Type B pancreatic cell (in vitro differentiated cells): ENCODE results near the gene IFT88. TPM values are rescaled to one million over a fixed set of nuclear protein-coding genes. Genes with fewer than 3 reads are reported as not detected.

Source experiments
- DNase-seq: peaks from one replicate; pipeline ENCODE4 v3.0.0; 2021; ENCODE audit warnings: mixed read lengths; ENCODE audit not compliant: unreplicated experiment; ENCODE audit errors: extremely low spot score
- H3K27ac Mint-ChIP-seq: 2 replicates; pipeline ENCODE4 v1.8.0; 2021; ENCODE audit warnings: mild to moderate bottlenecking, mixed read lengths
- H3K27me3 Mint-ChIP-seq: 2 replicates; pipeline ENCODE4 v1.8.0; 2021; ENCODE audit warnings: mixed read lengths
- H3K36me3 Mint-ChIP-seq: 2 replicates; pipeline ENCODE4 v1.8.0; 2021; ENCODE audit warnings: mixed read lengths
- H3K4me1 Mint-ChIP-seq: one replicate; pipeline ENCODE4 v1.8.0; 2021; ENCODE audit warnings: mixed read lengths; ENCODE audit not compliant: unreplicated experiment
- H3K4me3 Mint-ChIP-seq: 2 replicates; pipeline ENCODE4 v1.8.0; 2021; ENCODE audit warnings: mild to moderate bottlenecking, mixed read lengths
- H3K9me3 Mint-ChIP-seq: 2 replicates; pipeline ENCODE4 v1.8.0; 2021; ENCODE audit warnings: mixed read lengths
- CTCF ChIP-seq: fragments of 200-600 bp; sonication (generic); conservative IDR thresholded peaks from 2 replicates; pipeline ENCODE4 v1.5.0; 2021; ENCODE audit warnings: antibody characterized with exemption, mild to moderate bottlenecking
- total RNA-seq: library from RNA; stranded (reverse); gene quantifications from 2 replicates; pipeline ENCODE4 v1.2.1, GENCODE V29; 2021; ENCODE audit warnings: low replicate concordance

IFT88 gene
- total RNA-seq, 1 donor from 2014 or later: 24.5 TPM

GRCh38 chr13:20616059-20616797 lies 49.3 kb downstream of the IFT88 start:
- Mint-ChIP-seq H3K36me3 (peaks cover 16% of the 10 kb centered on the region), H3K4me1 (no peaks in the 10 kb centered on the region), H3K4me3 (no peak overlapping the region), H3K27me3 (no peaks in the 10 kb centered on the region), H3K9me3 (no peaks in the 10 kb centered on the region), H3K27ac (no peak overlapping the region)
- no peak for TF ChIP-seq CTCF
- DNase-seq: no peak

GRCh38 chr13:20623000-20623399 lies 56.0 kb downstream of the IFT88 start:
- H3K4me3 Mint-ChIP-seq: no peak overlapping the region
- H3K36me3 Mint-ChIP-seq: peaks cover 50% of the 10 kb centered on the region
- no peak for DNase-seq
- H3K27me3 Mint-ChIP-seq: no peaks in the 10 kb centered on the region
- no peaks in the 10 kb centered on the region for H3K4me1 Mint-ChIP-seq
- no peak for TF ChIP-seq CTCF
- H3K27ac Mint-ChIP-seq: no peak overlapping the region
- H3K9me3 Mint-ChIP-seq: peaks cover 5% of the 10 kb centered on the region

- Mint-ChIP-seq H3K27me3 (no peaks in the 10 kb centered on the region), H3K36me3 (peaks cover 46% of the 10 kb centered on the region), H3K4me3 (no peak overlapping the region), H3K9me3 (peaks cover 5% of the 10 kb centered on the region), H3K4me1 (no peaks in the 10 kb centered on the region), H3K27ac (no peak overlapping the region)
- TF ChIP-seq CTCF: no peak
- DNase-seq: no peak
Observed at GRCh38 chr13:20624213-20624612, 57.3 kb downstream of the IFT88 start.

- no peak overlapping the region for H3K4me3 Mint-ChIP-seq
- no peak for TF ChIP-seq CTCF
- H3K36me3 Mint-ChIP-seq: peaks cover 28% of the 10 kb centered on the region
- H3K27ac Mint-ChIP-seq: no peak overlapping the region
- no peak for DNase-seq
- H3K4me1 Mint-ChIP-seq: no peaks in the 10 kb centered on the region
- H3K9me3 Mint-ChIP-seq: no peaks in the 10 kb centered on the region
- no peaks in the 10 kb centered on the region for H3K27me3 Mint-ChIP-seq
Observed at GRCh38 chr13:20633802-20634201, 66.8 kb downstream of the IFT88 start.

GRCh38 chr13:20636079-20636478 lies 69.1 kb downstream of the IFT88 start:
- no peaks in the 10 kb centered on the region for H3K4me1 Mint-ChIP-seq
- H3K4me3 Mint-ChIP-seq: no peak overlapping the region
- DNase-seq: no peak
- H3K9me3 Mint-ChIP-seq: no peaks in the 10 kb centered on the region
- no peak overlapping the region for H3K27ac Mint-ChIP-seq
- no peak for TF ChIP-seq CTCF
- no peaks in the 10 kb centered on the region for H3K27me3 Mint-ChIP-seq
- peaks cover 29% of the 10 kb centered on the region for H3K36me3 Mint-ChIP-seq
